ENCODE results near the gene HMGXB4. TPM values are rescaled to one million over a fixed set of nuclear protein-coding genes. Genes with fewer than 3 reads are reported as not detected.
A peak's percentile ranks its signal among the peaks of the same experiment; 100 is the strongest.

HMGXB4 gene
- total RNA-seq, 1 donor, result 19.2 TPM

DNA sequence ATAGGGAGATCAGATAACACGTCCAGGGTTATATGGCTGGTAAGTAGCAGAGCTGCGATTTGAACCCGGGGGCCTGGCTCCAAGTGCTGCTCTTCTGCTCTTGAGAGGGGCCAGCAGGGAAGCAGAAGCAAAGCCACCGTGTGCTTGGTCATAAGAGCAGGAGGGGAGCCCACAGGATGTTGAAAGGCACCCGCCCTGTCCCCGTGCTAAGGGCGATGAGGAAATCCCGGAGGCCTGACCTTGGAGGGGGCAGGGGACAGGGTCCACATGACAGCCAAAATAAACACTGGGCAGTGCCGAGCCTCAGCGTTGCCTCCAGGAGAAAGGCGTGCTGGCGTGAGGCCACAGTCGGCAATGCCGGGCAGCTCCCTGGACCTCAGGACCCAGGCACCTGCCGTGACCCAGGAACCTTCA, 71.2 kb downstream of the HMGXB4 start:
- Histone ChIP-seq H2AFZ (ENCODE audit: low read length) (no peak overlapping the region), H3K27me3 (ENCODE audit: insufficient read depth, low read length) (no peaks in the 10 kb centered on the region), H3K36me3 (ENCODE audit: insufficient read depth, low read length) (peaks cover 89% of the 10 kb centered on the region), H3K4me1 (ENCODE audit: insufficient read depth, low read length) (peaks cover 7% of the 10 kb centered on the region), H3K27ac (ENCODE audit: low read depth, low read length) (no peak overlapping the region), H3K4me3 (ENCODE audit: insufficient read depth, low read length) (no peak overlapping the region), H4K20me1 (ENCODE audit: insufficient read depth, low read length) (no peaks in the 10 kb centered on the region), H3K79me2 (ENCODE audit: insufficient read depth, low read length) (peaks cover 4% of the 10 kb centered on the region), H3K4me2 (ENCODE audit: insufficient read depth, low read length) (no peak overlapping the region), H3K9me3 (ENCODE audit: low read depth, low read length) (no peaks in the 10 kb centered on the region)
- no peak for DNase-seq (ENCODE audit: insufficient read length, low spot score, missing footprints)
- no peak for TF ChIP-seq CTCF (IDR thresholded peaks at IDR 0.05; ENCODE audit: extremely low read depth, low read depth, low read length)

GRCh38 chr22:35329114-35329847, 72.0 kb downstream of the HMGXB4 start:
- Histone ChIP-seq H3K4me2 (ENCODE audit: insufficient read depth, low read length) (no peak overlapping the region), H4K20me1 (ENCODE audit: insufficient read depth, low read length) (no peaks in the 10 kb centered on the region), H3K79me2 (ENCODE audit: insufficient read depth, low read length) (peaks cover 3% of the 10 kb centered on the region), H3K4me1 (ENCODE audit: insufficient read depth, low read length) (peaks cover 7% of the 10 kb centered on the region), H2AFZ (ENCODE audit: low read length) (no peak overlapping the region), H3K27me3 (ENCODE audit: insufficient read depth, low read length) (no peaks in the 10 kb centered on the region), H3K4me3 (ENCODE audit: insufficient read depth, low read length) (no peak overlapping the region), H3K9me3 (ENCODE audit: low read depth, low read length) (no peaks in the 10 kb centered on the region), H3K27ac (ENCODE audit: low read depth, low read length) (peak overlapping the region; percentile 21), H3K36me3 (ENCODE audit: insufficient read depth, low read length) (peaks cover 89% of the 10 kb centered on the region)
- TF ChIP-seq CTCF (IDR thresholded peaks at IDR 0.05; ENCODE audit: extremely low read depth, low read depth, low read length), result peak; percentile 10
- peak; percentile 52 for DNase-seq (ENCODE audit: insufficient read length, low spot score, missing footprints)

GRCh38 chr22:35330258-35330861, 73.1 kb downstream of the HMGXB4 start:
- peaks cover 7% of the 10 kb centered on the region for H3K4me1 ChIP-seq (ENCODE audit: insufficient read depth, low read length)
- H3K36me3 ChIP-seq (ENCODE audit: insufficient read depth, low read length), result peaks cover 89% of the 10 kb centered on the region
- peaks cover 4% of the 10 kb centered on the region for H4K20me1 ChIP-seq (ENCODE audit: insufficient read depth, low read length)
- H3K9me3 ChIP-seq (ENCODE audit: low read depth, low read length), result no peaks in the 10 kb centered on the region
- no peaks in the 10 kb centered on the region for H3K79me2 ChIP-seq (ENCODE audit: insufficient read depth, low read length)
- no peaks in the 10 kb centered on the region for H3K27me3 ChIP-seq (ENCODE audit: insufficient read depth, low read length)
- TF ChIP-seq CTCF (IDR thresholded peaks at IDR 0.05; ENCODE audit: extremely low read depth, low read depth, low read length), result no peak
- H2AFZ ChIP-seq (ENCODE audit: low read length), result peak overlapping the region; percentile 60
- H3K4me3 ChIP-seq (ENCODE audit: insufficient read depth, low read length), result no peak overlapping the region
- H3K4me2 ChIP-seq (ENCODE audit: insufficient read depth, low read length), result no peak overlapping the region
- peak overlapping the region; percentile 93 for H3K27ac ChIP-seq (ENCODE audit: low read depth, low read length)
- DNase-seq (ENCODE audit: insufficient read length, low spot score, missing footprints), result peak; percentile 95

DNA sequence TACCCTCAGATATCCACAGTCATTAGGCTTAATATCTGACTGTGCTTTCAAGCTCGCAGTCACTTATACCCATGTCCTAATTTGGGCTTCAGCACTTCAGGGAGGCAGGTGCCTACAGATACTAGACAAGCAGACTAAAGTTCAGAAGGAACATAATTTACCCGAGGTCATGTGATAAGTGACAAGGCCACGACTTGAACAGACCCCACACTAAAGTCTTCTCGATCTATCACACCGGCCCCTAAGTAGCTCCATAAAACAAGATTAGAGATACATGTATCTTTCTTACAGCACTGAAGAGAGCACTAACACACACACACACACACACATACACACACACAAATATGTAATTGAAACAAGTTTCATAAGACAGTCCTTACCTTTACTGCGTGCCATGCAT, 75.0 kb downstream of the HMGXB4 start:
- Histone ChIP-seq H3K4me1 (ENCODE audit: insufficient read depth, low read length) (peaks cover 7% of the 10 kb centered on the region), H3K36me3 (ENCODE audit: insufficient read depth, low read length) (peaks cover 83% of the 10 kb centered on the region), H3K4me2 (ENCODE audit: insufficient read depth, low read length) (no peak overlapping the region), H2AFZ (ENCODE audit: low read length) (no peak overlapping the region), H3K9me3 (ENCODE audit: low read depth, low read length) (no peaks in the 10 kb centered on the region), H3K27ac (ENCODE audit: low read depth, low read length) (no peak overlapping the region), H4K20me1 (ENCODE audit: insufficient read depth, low read length) (peaks cover 4% of the 10 kb centered on the region), H3K27me3 (ENCODE audit: insufficient read depth, low read length) (no peaks in the 10 kb centered on the region), H3K79me2 (ENCODE audit: insufficient read depth, low read length) (no peaks in the 10 kb centered on the region), H3K4me3 (ENCODE audit: insufficient read depth, low read length) (no peak overlapping the region)
- peak; percentile 44 for DNase-seq (ENCODE audit: insufficient read length, low spot score, missing footprints)
- TF ChIP-seq CTCF (IDR thresholded peaks at IDR 0.05; ENCODE audit: extremely low read depth, low read depth, low read length), result no peak
